Measurements from ENCODE around the gene KRTAP10-6.
"Not testable (repeated sequence)": the region's sequence is repeated elsewhere in the genome, so short reads cannot be mapped to it uniquely, and the experiment has no call there.

Gene KRTAP10-6

GRCh38 chr21:44619886-44620285 lies 27.6 kb upstream of the KRTAP10-6 start:
- in situ Hi-C loops (cut with HindIII; ENCODE audit: low pct_ligation_motif_present, low pct_unique_long_range_greater_than_20kb, low sequenced_read_pairs), result no loop called here

GRCh38 chr21:44618909-44619308 lies 26.6 kb upstream of the KRTAP10-6 start:
- in situ Hi-C loops (cut with HindIII; ENCODE audit: low pct_ligation_motif_present, low pct_unique_long_range_greater_than_20kb, low sequenced_read_pairs), result no loop called here
- no peak for DNase-seq

More at GRCh38 chr21:44619886-44620285, 27.6 kb upstream of the KRTAP10-6 start:
- no peak for DNase-seq

GRCh38 chr21:44618504-44618903 lies 26.2 kb upstream of the KRTAP10-6 start:
- in situ Hi-C loops (cut with HindIII; ENCODE audit: low pct_ligation_motif_present, low pct_unique_long_range_greater_than_20kb, low sequenced_read_pairs), result no loop called here
- DNase-seq, result no peak

- in situ Hi-C loops (cut with HindIII; ENCODE audit: low pct_ligation_motif_present, low pct_unique_long_range_greater_than_20kb, low sequenced_read_pairs), result no loop called here
- no peak for DNase-seq
These were observed 24.8 kb upstream of the KRTAP10-6 start for GRCh38 chr21:44617071-44617501.

- in situ Hi-C loops (cut with HindIII; ENCODE audit: low pct_ligation_motif_present, low pct_unique_long_range_greater_than_20kb, low sequenced_read_pairs), result no loop called here
- no peak for DNase-seq
These were observed 24.3 kb upstream of the KRTAP10-6 start for GRCh38 chr21:44616591-44616926.

- in situ Hi-C loops (cut with HindIII; ENCODE audit: low pct_ligation_motif_present, low pct_unique_long_range_greater_than_20kb, low sequenced_read_pairs), result no loop called here
- no peak for DNase-seq
These were observed 23.7 kb upstream of the KRTAP10-6 start for GRCh38 chr21:44615911-44616590.

GRCh38 chr21:44615466-44615865 lies 23.2 kb upstream of the KRTAP10-6 start:
- DNase-seq, result no peak
- in situ Hi-C loops (cut with HindIII; ENCODE audit: low pct_ligation_motif_present, low pct_unique_long_range_greater_than_20kb, low sequenced_read_pairs), result no loop called here

GRCh38 chr21:44614961-44615391 lies 22.7 kb upstream of the KRTAP10-6 start:
- in situ Hi-C loops (cut with HindIII; ENCODE audit: low pct_ligation_motif_present, low pct_unique_long_range_greater_than_20kb, low sequenced_read_pairs), result no loop called here
- no peak for DNase-seq

GRCh38 chr21:44614161-44614631 lies 21.9 kb upstream of the KRTAP10-6 start:
- in situ Hi-C loops (cut with HindIII; ENCODE audit: low pct_ligation_motif_present, low pct_unique_long_range_greater_than_20kb, low sequenced_read_pairs), result no loop called here
- DNase-seq, result no peak

- in situ Hi-C loops (cut with HindIII; ENCODE audit: low pct_ligation_motif_present, low pct_unique_long_range_greater_than_20kb, low sequenced_read_pairs), result no loop called here
- DNase-seq, result no peak
These were observed 21.3 kb upstream of the KRTAP10-6 start for GRCh38 chr21:44613386-44614155.

GRCh38 chr21:44612669-44613229 lies 20.4 kb upstream of the KRTAP10-6 start:
- DNase-seq, result no peak

GRCh38 chr21:44612029-44612486 lies 19.8 kb upstream of the KRTAP10-6 start, which contains the start of gene KRTAP10-8:
TSS of gene KRTAP10-8 (plus strand) at chr21:44612079. CDS start at chr21:44612101, 22 bp downstream.
- in situ Hi-C loops (cut with HindIII; ENCODE audit: low pct_ligation_motif_present, low pct_unique_long_range_greater_than_20kb, low sequenced_read_pairs), result no loop called here
- no peak for DNase-seq

More at GRCh38 chr21:44612669-44613229, 20.4 kb upstream of the KRTAP10-6 start:
- in situ Hi-C loops (cut with HindIII; ENCODE audit: low pct_ligation_motif_present, low pct_unique_long_range_greater_than_20kb, low sequenced_read_pairs), result no loop called here

GRCh38 chr21:44611551-44611950 lies 19.2 kb upstream of the KRTAP10-6 start:
- in situ Hi-C loops (cut with HindIII; ENCODE audit: low pct_ligation_motif_present, low pct_unique_long_range_greater_than_20kb, low sequenced_read_pairs), result no loop called here
- DNase-seq, result no peak

- DNase-seq; in situ Hi-C loops (cut with HindIII; ENCODE audit: low pct_ligation_motif_present, low pct_unique_long_range_greater_than_20kb, low sequenced_read_pairs): not testable (repeated sequence)
These were observed 18.0 kb upstream of the KRTAP10-6 start for GRCh38 chr21:44610157-44610843.

- DNase-seq, result no peak
- in situ Hi-C loops (cut with HindIII; ENCODE audit: low pct_ligation_motif_present, low pct_unique_long_range_greater_than_20kb, low sequenced_read_pairs), result no loop called here
These were observed 16.9 kb upstream of the KRTAP10-6 start for GRCh38 chr21:44609193-44609592.

GRCh38 chr21:44606495-44606894 lies 14.2 kb upstream of the KRTAP10-6 start:
- in situ Hi-C loops (cut with HindIII; ENCODE audit: low pct_ligation_motif_present, low pct_unique_long_range_greater_than_20kb, low sequenced_read_pairs), result no loop called here
- no peak for DNase-seq

GRCh38 chr21:44603911-44604310 lies 11.6 kb upstream of the KRTAP10-6 start:
- in situ Hi-C loops (cut with HindIII; ENCODE audit: low pct_ligation_motif_present, low pct_unique_long_range_greater_than_20kb, low sequenced_read_pairs), result no loop called here
- DNase-seq, result no peak

GRCh38 chr21:44603109-44603875 lies 11.0 kb upstream of the KRTAP10-6 start:
- DNase-seq, result no peak
- in situ Hi-C loops (cut with HindIII; ENCODE audit: low pct_ligation_motif_present, low pct_unique_long_range_greater_than_20kb, low sequenced_read_pairs), result no loop called here
